ENCODE data around the gene HTR3E.
A peak's percentile ranks its signal among the peaks of the same experiment; 100 is the strongest.

HTR3E gene

DNA sequence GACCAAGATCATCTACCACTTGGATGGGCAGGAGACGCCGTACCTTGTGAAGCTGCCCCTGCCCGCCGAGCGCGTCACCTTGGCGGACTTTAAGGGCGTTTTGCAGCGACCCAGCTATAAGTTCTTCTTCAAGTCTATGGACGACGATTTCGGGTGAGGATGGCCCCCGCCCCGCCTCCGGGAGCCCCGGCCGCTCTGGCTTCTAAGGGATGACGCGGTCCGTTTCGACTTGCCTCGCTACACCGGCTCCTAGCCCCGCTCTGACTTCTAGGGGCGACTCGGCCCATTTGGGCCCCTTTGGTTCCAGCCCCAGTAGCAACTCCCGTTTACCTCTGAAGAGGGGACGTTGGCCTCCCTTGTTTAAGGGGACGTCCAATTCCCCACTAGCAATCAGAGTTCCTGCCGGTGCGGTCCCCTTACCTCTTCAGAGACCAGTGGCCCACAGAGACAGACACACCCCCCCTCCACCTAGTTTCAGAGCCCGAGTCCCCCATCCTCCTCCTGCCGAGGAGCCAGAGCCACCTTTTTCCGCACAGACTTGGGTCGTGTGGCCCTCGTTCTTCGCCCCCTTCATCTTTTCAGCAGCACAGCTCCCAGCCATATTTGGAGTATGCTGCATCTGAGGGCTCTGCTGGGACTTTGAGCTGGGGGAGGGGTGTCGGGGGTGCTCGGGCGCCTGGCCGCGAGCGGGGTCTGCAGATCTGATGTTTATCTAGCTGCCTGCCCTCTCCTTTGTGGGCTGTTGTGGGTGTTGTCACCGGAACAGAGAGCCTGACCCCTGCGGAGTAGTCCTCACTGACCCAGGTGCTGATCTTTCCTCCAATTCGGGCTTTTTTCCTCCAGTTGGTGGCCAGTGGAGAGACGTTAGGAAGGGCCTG, 59.0 kb downstream of the HTR3E start:
- peak in 1 of 2 donors; percentile 34 for DNase-seq (ENCODE audit: low read depth in 2 of 2)

DNA sequence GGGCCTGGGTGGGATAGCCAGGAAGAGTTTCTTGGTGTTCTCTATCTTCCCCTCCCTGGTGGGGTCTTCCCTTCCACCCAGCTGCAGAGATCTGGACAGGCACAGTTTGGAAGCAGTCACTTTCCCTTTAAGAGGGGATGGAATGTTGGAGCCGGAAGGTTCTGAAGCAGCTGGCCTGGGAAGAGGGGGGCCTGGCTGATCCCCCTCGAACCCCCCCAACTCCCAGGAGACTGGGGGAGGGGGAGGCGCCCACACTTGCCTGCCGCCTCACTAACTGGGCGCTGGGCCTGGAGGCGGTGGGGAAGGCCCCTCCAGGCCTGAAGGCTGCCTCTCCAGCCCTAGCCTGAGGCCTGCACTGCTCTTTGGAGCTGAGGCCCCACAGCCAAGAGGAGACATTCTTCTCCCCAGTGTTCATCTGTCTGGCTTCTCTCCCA, 59.7 kb downstream of the HTR3E start:
- no peak for DNase-seq (ENCODE audit: low read depth in 2 of 2)
